ENCODE data around the gene KRT37. TPM values are rescaled to one million over a fixed set of nuclear protein-coding genes. Genes with fewer than 3 reads are reported as not detected.

The KRT37 gene
- polyA plus RNA-seq, 4 donors: not detected

Other genes starting within 250 kb of the KRT37 start
- gene KRTAP4-2, start 246.4 kb downstream of the KRT37 start, polyA plus RNA-seq: not detected
- not detected for gene KRTAP4-1, start 239.7 kb downstream of the KRT37 start, polyA plus RNA-seq
- gene KRTAP9-1, start 234.7 kb downstream of the KRT37 start, polyA plus RNA-seq: not detected
- not detected for gene KRTAP9-2, start 197.9 kb downstream of the KRT37 start, polyA plus RNA-seq
- not detected for gene KRTAP9-3, start 192.1 kb downstream of the KRT37 start, polyA plus RNA-seq
- gene KRTAP9-8, start 186.6 kb downstream of the KRT37 start, polyA plus RNA-seq: not detected
- gene KRTAP9-4, start 174.9 kb downstream of the KRT37 start, polyA plus RNA-seq: not detected
- gene KRTAP9-9, start 169.2 kb downstream of the KRT37 start, polyA plus RNA-seq: not detected
- not detected for gene KRTAP9-6, start 159.2 kb downstream of the KRT37 start, polyA plus RNA-seq
- gene KRTAP9-7, start 148.9 kb downstream of the KRT37 start, polyA plus RNA-seq: not detected
- not detected for gene KRTAP29-1, start 121.7 kb downstream of the KRT37 start, polyA plus RNA-seq
- not detected for gene KRTAP16-1, start 115.3 kb downstream of the KRT37 start, polyA plus RNA-seq
- gene KRTAP17-1, start 108.9 kb downstream of the KRT37 start, polyA plus RNA-seq: not detected
- not detected for gene KRT33A, start 73.8 kb downstream of the KRT37 start, polyA plus RNA-seq
- gene KRT33B, start 54.8 kb downstream of the KRT37 start, polyA plus RNA-seq: not detected
- not detected for gene KRT34, start 42.3 kb downstream of the KRT37 start, polyA plus RNA-seq
- gene KRT31, start 27.0 kb downstream of the KRT37 start, polyA plus RNA-seq: not detected
- gene KRT38, start 16.4 kb upstream of the KRT37 start, polyA plus RNA-seq: not detected
- not detected for gene KRT32, start 42.8 kb upstream of the KRT37 start, polyA plus RNA-seq
- gene KRT35, start 56.6 kb upstream of the KRT37 start, polyA plus RNA-seq: not detected
- gene KRT36, start 65.3 kb upstream of the KRT37 start, polyA plus RNA-seq: under 1 TPM in 1 of 4 donors, not detected in 3; 0.04 TPM
- gene KRT13, start 81.0 kb upstream of the KRT37 start, polyA plus RNA-seq: 10 to 100 TPM in 3 of 4 donors, under 1 TPM in 1; 0.37 to 37.6 (median 18.2) TPM
- 10 to 100 TPM in 2 of 4 donors, 1 to 10 TPM in 1, under 1 TPM in 1; 0.62 to 18.9 (median 6.6) TPM for gene KRT15, start 94.3 kb upstream of the KRT37 start, polyA plus RNA-seq
- gene KRT19, start 103.7 kb upstream of the KRT37 start, polyA plus RNA-seq: 1,000 to 10,000 TPM in 3 of 4 donors, 10 to 100 TPM in 1; 83.2 to 1,607 (median 1,272) TPM
- gene KRT9, start 147.5 kb upstream of the KRT37 start, polyA plus RNA-seq: under 1 TPM in 1 of 4 donors, not detected in 3; 0.15 TPM
- gene KRT14, start 162.3 kb upstream of the KRT37 start, polyA plus RNA-seq: 1 to 10 TPM in 2 of 4 donors, under 1 TPM in 1, not detected in 1; 0.33 to 2.2 (median 1.1) TPM
- under 1 TPM in 1 of 4 donors, not detected in 3; 0.25 TPM for gene KRT16, start 188.2 kb upstream of the KRT37 start, polyA plus RNA-seq
- 1 to 10 TPM in 2 of 4 donors, under 1 TPM in 1, not detected in 1; 0.65 to 2.4 (median 1.8) TPM for gene KRT17, start 200.0 kb upstream of the KRT37 start, polyA plus RNA-seq

All from small intestine (tissue), 4 donors.